Measurements from ENCODE around the gene PRR23E.

GRCh38 chr3:127185962-127186674, 6.8 kb upstream of the PRR23E start:
- TF ChIP-seq RFX5 (IDR thresholded peaks at IDR 0.05; ENCODE audit: low read length) (no peak), CTCF (IDR thresholded peaks at IDR 0.05) (no peak), POLR2AphosphoS5 (IDR thresholded peaks at IDR 0.05; ENCODE audit: low read depth, low read length) (no peak), MAX (IDR thresholded peaks at IDR 0.05; ENCODE audit: low read depth) (no peak), GATA2 (CRISPR knock-in tag; IDR thresholded peaks at IDR 0.05) (no peak), YY1 (IDR thresholded peaks at IDR 0.05; ENCODE audit: low read depth) (no peak), JUND (IDR thresholded peaks at IDR 0.05) (no peak), SMC3 (IDR thresholded peaks at IDR 0.05; ENCODE audit: low read depth, low read length) (no peak), MXI1 (IDR thresholded peaks at IDR 0.05; ENCODE audit: low read depth, low read length) (no peak), ELF1 (IDR thresholded peaks at IDR 0.05) (no peak)

Measured in SK-N-SH (cell line).